ENCODE data around the gene MIDN. TPM values are rescaled to one million over a fixed set of nuclear protein-coding genes. Genes with fewer than 3 reads are reported as not detected.
A peak's percentile ranks its signal among the peaks of the same experiment; 100 is the strongest.

The MIDN gene
- total RNA-seq, 2 donors from 2014 or later = 35.8 to 42.9 TPM

DNA sequence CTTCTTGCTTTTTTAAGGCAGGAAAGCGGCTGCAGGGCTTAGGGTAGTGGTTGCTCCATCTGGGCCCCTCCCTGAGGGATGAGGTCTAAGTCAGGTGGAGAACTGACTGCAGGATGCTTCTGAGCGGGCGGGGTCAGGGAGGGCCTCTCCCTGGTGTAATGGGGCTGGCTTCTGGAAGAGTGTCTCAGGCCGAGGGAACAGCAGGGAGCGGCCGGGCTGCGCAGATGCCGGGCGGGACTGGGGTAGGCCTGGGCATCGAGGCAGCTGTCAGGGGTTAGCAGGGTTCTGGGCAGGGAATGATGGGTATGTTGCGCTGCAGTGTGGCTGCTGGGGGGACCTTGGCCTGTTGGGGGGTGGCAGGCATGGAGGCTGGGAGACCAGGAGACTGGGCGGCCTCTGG is 29.7 kb downstream of the MIDN start:
- TF ChIP-seq POLR2AphosphoS5 (IDR thresholded peaks at IDR 0.05) = no peak
- TF ChIP-seq, protein P1, sequence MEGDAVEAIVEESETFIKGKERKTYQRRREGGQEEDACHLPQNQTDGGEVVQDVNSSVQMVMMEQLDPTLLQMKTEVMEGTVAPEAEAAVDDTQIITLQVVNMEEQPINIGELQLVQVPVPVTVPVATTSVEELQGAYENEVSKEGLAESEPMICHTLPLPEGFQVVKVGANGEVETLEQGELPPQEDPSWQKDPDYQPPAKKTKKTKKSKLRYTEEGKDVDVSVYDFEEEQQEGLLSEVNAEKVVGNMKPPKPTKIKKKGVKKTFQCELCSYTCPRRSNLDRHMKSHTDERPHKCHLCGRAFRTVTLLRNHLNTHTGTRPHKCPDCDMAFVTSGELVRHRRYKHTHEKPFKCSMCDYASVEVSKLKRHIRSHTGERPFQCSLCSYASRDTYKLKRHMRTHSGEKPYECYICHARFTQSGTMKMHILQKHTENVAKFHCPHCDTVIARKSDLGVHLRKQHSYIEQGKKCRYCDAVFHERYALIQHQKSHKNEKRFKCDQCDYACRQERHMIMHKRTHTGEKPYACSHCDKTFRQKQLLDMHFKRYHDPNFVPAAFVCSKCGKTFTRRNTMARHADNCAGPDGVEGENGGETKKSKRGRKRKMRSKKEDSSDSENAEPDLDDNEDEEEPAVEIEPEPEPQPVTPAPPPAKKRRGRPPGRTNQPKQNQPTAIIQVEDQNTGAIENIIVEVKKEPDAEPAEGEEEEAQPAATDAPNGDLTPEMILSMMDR (IDR thresholded peaks at IDR 0.05) = no peak
- TF ChIP-seq POLR2A (IDR thresholded peaks at IDR 0.05) = no peak
- intact Hi-C loops (cut with DNase I) = loop anchor here (5.0 to 10.0 kb wide), 4 partner anchors 79 to 224 kb away; partner anchors contain the start of genes DAZAP1, GAMT and RPS15

DNA sequence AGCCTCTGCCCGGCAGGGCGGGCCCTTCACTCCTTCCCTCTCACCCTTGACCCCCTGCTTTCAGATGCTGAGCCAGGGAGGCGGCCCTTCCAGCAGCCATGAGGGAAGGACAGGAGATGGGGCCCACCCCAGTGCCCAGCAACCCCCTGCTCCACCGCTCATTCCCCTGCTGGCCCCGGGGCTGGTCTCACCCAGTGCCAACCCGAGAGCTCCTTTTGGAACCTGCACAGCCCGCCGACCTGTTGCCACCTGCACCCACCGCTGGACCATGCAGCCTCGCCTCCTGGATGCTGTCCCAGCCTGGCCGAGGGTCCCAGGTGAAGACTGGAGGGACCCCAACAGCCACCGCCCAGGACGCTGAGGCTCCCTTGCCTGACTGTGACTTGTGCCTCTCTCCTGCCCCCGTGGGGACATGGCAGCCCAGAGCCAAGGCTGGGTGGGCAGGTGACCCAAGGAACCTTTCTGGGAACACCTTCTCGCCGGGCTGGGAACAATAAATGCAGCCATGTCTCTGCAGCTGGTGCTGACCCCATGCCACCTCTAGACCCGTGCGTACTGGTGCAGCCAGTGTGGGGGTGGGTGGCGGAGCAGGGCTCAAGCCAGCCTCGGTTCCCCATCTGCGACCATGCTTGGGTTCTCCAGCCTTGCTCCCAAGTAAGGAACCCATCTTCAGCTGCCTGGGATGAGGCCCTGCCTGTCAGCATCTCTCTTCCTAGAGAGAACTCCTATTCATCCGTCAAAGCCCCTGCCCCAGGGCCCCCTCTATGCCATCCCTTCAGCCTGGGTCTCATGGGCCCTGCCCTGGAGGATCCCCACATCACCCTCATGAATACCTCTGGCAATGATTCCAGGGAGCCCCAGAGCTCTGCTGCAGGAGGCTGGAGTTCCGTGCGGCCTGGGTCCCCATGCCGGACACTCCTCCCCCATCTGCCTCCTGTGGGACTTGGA is 30.6 kb downstream of the MIDN start:
- Histone ChIP-seq H3K4me1 (replicated peaks) (peaks cover 20% of the 10 kb centered on the region), H3K9me3 (no peaks in the 10 kb centered on the region), H3K27me3 (replicated peaks; ENCODE audit: insufficient read depth) (no peaks in the 10 kb centered on the region), H3K4me3 (no peak overlapping the region), H3K27ac (no peak overlapping the region), H3K36me3 (peaks cover 7 to 8% of the 10 kb centered on the region in 2 donors)
- intact Hi-C loops (cut with DNase I) = loop anchor here (5.0 to 10.0 kb wide), 4 partner anchors 78 to 223 kb away; partner anchors contain the start of genes DAZAP1, GAMT and RPS15
- 89% methylated on average over 23 of the region's 25 CpGs for WGBS
- DNase-seq (ENCODE audit: low spot score) = no peak
- TF ChIP-seq POLR2AphosphoS5 (IDR thresholded peaks at IDR 0.05) = no peak
- TF ChIP-seq POLR2A (IDR thresholded peaks at IDR 0.05) = no peak
- TF ChIP-seq, protein P1 (IDR thresholded peaks at IDR 0.05) = no peak

More for the DNA sequence above, 29.7 kb downstream of the MIDN start:
- 86% methylated on average over 12 of the region's 12 CpGs for WGBS
- H3K36me3 ChIP-seq = peaks cover 9 to 14% of the 10 kb centered on the region in 2 donors
- H3K4me3 ChIP-seq = no peak overlapping the region
- no peaks in the 10 kb centered on the region for H3K27me3 ChIP-seq (replicated peaks; ENCODE audit: insufficient read depth)
- no peaks in the 10 kb centered on the region for H3K9me3 ChIP-seq
- DNase-seq (ENCODE audit: low spot score) = no peak
- H3K4me1 ChIP-seq (replicated peaks) = peaks cover 27% of the 10 kb centered on the region
- H3K27ac ChIP-seq = no peak overlapping the region

DNA sequence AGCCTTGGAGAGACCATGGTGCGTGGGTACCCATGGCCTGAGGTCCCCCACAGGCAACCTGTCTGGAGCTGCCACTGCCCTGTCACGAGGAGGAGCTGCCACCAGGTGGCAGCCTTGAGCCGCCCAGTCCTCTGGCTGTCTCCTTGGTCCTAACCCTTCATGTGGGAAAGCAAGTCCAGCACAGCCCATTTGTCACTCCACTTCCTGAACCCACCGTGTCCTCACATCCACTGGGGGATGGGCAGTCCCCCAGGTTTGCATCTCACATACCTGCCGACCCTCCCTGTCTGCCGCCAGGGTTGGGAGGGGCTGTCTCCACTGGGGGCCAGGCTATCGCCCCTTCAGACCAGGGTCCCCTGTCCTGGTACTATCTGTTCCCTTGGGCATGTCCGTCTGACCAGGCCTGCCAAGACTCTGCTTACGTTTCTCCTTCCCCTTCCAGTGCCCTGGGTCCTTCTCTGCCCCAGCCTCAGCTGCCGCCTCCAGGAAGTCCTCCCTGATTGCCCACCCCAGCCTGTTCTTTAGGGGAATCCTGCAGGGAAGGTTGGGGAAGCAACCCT is 31.5 kb downstream of the MIDN start:
- TF ChIP-seq, protein P1 (IDR thresholded peaks at IDR 0.05) = peak; percentile 88 to 97 (median 94)
- TF ChIP-seq POLR2A (IDR thresholded peaks at IDR 0.05) (no peak), POLR2AphosphoS5 (IDR thresholded peaks at IDR 0.05) (peak; percentile 48)
- Histone ChIP-seq H3K36me3 (no peaks in the 10 kb centered on the region), H3K27ac (no peak overlapping the region), H3K27me3 (replicated peaks; ENCODE audit: insufficient read depth) (no peaks in the 10 kb centered on the region), H3K4me3 (no peak overlapping the region), H3K4me1 (replicated peaks) (peaks cover 11% of the 10 kb centered on the region), H3K9me3 (no peaks in the 10 kb centered on the region)
- 32% methylated on average over 9 of the region's 10 CpGs for WGBS
- intact Hi-C loops (cut with DNase I) = loop anchor here (5.0 to 10.0 kb wide), 4 partner anchors 77 to 222 kb away; partner anchors contain the start of genes DAZAP1, GAMT and RPS15
- DNase-seq (ENCODE audit: low spot score) = peak; percentile 72

DNA sequence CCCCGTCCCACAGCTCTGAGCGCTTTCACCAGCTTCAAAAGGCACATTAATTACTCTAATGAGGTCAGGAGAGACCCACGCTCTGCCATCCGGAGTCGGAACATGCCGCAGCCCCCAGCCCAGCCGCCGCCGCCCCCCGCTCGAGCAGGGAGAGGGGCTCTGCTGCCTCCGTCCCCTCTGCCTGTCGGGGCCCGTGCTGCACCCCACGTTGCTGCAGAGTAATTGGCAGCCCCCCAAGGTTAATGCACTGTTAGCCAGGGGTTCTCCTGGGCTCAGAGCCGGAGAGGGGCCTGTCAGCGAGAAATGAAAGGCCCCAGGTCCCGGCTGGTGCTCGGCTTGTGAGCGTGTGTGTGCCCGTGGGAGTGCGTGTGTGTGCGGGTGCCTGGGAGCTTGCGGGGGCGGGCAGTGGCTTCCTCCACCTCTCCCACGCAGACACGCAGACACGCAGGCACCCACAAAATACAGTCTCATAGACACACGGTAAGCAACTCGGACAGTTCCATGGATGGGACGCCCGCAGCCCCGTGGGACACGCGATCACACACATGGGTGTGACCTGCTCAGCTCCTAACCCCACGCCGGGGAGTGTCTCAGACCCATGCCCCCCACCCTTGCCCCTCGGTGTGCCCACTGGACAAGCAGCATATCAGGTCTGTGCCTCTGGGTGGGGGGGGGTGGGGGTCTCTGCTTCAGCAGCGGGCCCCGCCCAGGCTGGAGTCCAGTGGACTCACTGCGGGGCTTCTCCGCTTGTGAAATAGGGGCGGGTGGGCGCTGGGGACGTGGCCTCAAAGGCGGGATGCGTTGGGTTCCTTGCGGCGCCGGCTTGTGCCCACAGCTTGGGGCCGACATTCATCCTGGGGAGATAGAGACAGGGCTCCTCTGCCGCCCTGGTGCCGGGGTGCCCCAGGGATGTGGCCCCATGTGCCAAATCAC is 32.5 kb downstream of the MIDN start:
- Histone ChIP-seq H3K27me3 (replicated peaks; ENCODE audit: insufficient read depth) (no peaks in the 10 kb centered on the region), H3K9me3 (no peaks in the 10 kb centered on the region), H3K4me3 (no peak overlapping the region), H3K27ac (no peak overlapping the region), H3K36me3 (no peaks in the 10 kb centered on the region), H3K4me1 (replicated peaks) (peaks cover 8% of the 10 kb centered on the region)
- DNase-seq (ENCODE audit: low spot score) = no peak
- 88% methylated on average over 49 of the region's 53 CpGs for WGBS
- no peak for TF ChIP-seq POLR2AphosphoS5 (IDR thresholded peaks at IDR 0.05)
- no peak for TF ChIP-seq POLR2A (IDR thresholded peaks at IDR 0.05)
- TF ChIP-seq, protein P1 (IDR thresholded peaks at IDR 0.05) = no peak
- intact Hi-C loops (cut with DNase I) = no loop called here
